HepG2 (cell line): ENCODE results near the gene SLC22A23. TPM values are rescaled to one million over a fixed set of nuclear protein-coding genes. Genes with fewer than 3 reads are reported as not detected.

ENCODE experiments used
- AKAP8 ChIP-seq: sonication (generic); formaldehyde crosslinking; IDR thresholded peaks from 2 replicates; pipeline ENCODE4 v1.5.1; 2020; ENCODE audit warnings: mild to moderate bottlenecking, missing genetic modification reagents
- BCL6 ChIP-seq: IDR thresholded peaks from 2 replicates; pipeline ENCODE4 v1.6.1; 2016; ENCODE audit warnings: missing genetic modification reagents, missing compliant biosample characterization
- CENPT ChIP-seq: sonication (generic); formaldehyde crosslinking; IDR thresholded peaks from 2 replicates; pipeline ENCODE4 v1.8.0; 2022; ENCODE audit warnings: low read depth, mild to moderate bottlenecking, moderate library complexity, missing genetic modification reagents
- CREM ChIP-seq, 2 experiments: sonication (generic) in 1 of 2; formaldehyde crosslinking in 1 of 2; IDR thresholded peaks; 2 replicates each; pipeline versions ENCODE4 v1.4.0 to v1.6.1; 2016 to 2020; ENCODE audit warnings: antibody characterized with exemption in 1 of 2, mild to moderate bottlenecking in 1 of 2, missing genetic modification reagents in 1 of 2
- JUNB ChIP-seq: sonication (generic); formaldehyde crosslinking; IDR thresholded peaks from 2 replicates; pipeline ENCODE4 v1.8.0; 2022; ENCODE audit warnings: missing genetic modification reagents, mild to moderate bottlenecking, borderline replicate concordance
- KDM4B ChIP-seq: sonication (generic); formaldehyde crosslinking; IDR thresholded peaks from 2 replicates; pipeline ENCODE4 v1.4.0; 2020; ENCODE audit warnings: missing genetic modification reagents
- LBX2 ChIP-seq: sonication (generic); formaldehyde crosslinking; IDR thresholded peaks from 2 replicates; pipeline ENCODE4 v1.5.0; 2020; ENCODE audit warnings: missing genetic modification reagents, mild to moderate bottlenecking, borderline replicate concordance
- PLSCR1 ChIP-seq: sonication (generic); formaldehyde crosslinking; IDR thresholded peaks from 2 replicates; pipeline ENCODE4 v1.5.0; 2020; ENCODE audit warnings: missing genetic modification reagents, mild to moderate bottlenecking, borderline replicate concordance
- RNF219 ChIP-seq: sonication (generic); formaldehyde crosslinking; IDR thresholded peaks from 2 replicates; pipeline ENCODE4 v1.5.0; 2020; ENCODE audit warnings: mild to moderate bottlenecking, missing genetic modification reagents
- TEF ChIP-seq: sonication (generic); formaldehyde crosslinking; IDR thresholded peaks from 2 replicates; pipeline ENCODE4 v1.5.0; 2020; ENCODE audit warnings: missing genetic modification reagents
- TFDP2 ChIP-seq: sonication (generic); formaldehyde crosslinking; IDR thresholded peaks from 2 replicates; pipeline ENCODE4 v1.4.0; 2020; ENCODE audit warnings: missing genetic modification reagents
- ZBTB43 ChIP-seq: sonication (generic); formaldehyde crosslinking; conservative IDR thresholded peaks from 2 replicates; pipeline ENCODE4 v1.4.0; 2020; ENCODE audit warnings: missing genetic modification reagents
- ZNF335 ChIP-seq: sonication (generic); formaldehyde crosslinking; IDR thresholded peaks from 2 replicates; pipeline ENCODE4 v1.4.0; 2020; ENCODE audit warnings: missing genetic modification reagents
- ZNF354B ChIP-seq: sonication (generic); formaldehyde crosslinking; IDR thresholded peaks from 2 replicates; pipeline ENCODE4 v1.8.0; 2022; ENCODE audit warnings: mild to moderate bottlenecking, missing genetic modification reagents
- ZNF639 ChIP-seq: conservative IDR thresholded peaks from 2 replicates; pipeline ENCODE4 v1.6.1; 2018; ENCODE audit warnings: missing genetic modification reagents
- ZXDC ChIP-seq: sonication (generic); formaldehyde crosslinking; IDR thresholded peaks from 2 replicates; pipeline ENCODE4 v1.5.0; 2020; ENCODE audit warnings: mild to moderate bottlenecking, missing genetic modification reagents
- polyA plus RNA-seq, 8 experiments: library from polyadenylated mRNA; depleted of rRNA in 3 of 8; stranded (reverse) in 7 of 8; unstranded in 1 of 8; fragments of >200 nt; fragmentation: Illumina TruSeq in 4 of 8; extraction: Trizol in 4 of 8; gene quantifications; 2 replicates each; pipeline versions ENCODE4 v1.2.1 to v1.2.3, GENCODE V29; 2011 to 2016; ENCODE audit warnings: low read depth in 4 of 8, missing spikeins in 1 of 8, mixed read lengths in 1 of 8; ENCODE audit not compliant: insufficient read depth in 1 of 8
- total RNA-seq, 5 experiments: library from RNA; depleted of rRNA; stranded (reverse); fragments of >200 nt; fragmentation: Illumina TruSeq; extraction: Trizol; gene quantifications; 2 replicates each; pipeline ENCODE4 v1.2.3, GENCODE V29; 2016; ENCODE audit warnings: low read depth in 1 of 5

The SLC22A23 gene
- total and polyA plus RNA-seq, 2 of the 13 experiments (the other 11 are each of a cell fraction or from before 2014, with no cell fraction given), result 11.8 to 17.5 TPM

- peak; percentile 52; the same call in 1 of the 2 replicates for TF ChIP-seq RNF219 (CRISPR knock-in tag)
- peak; percentile 65; the same call in 1 of the 2 replicates for TF ChIP-seq KDM4B (CRISPR knock-in tag)
- TF ChIP-seq AKAP8 (CRISPR knock-in tag), result peak; percentile 42; the same call in 1 of the 2 replicates
- peak; percentile 77 for TF ChIP-seq BCL6 (CRISPR knock-in tag)
- TF ChIP-seq ZNF335 (CRISPR knock-in tag), result peak; percentile 95
- TF ChIP-seq TEF (CRISPR knock-in tag), result no peak
- peak; percentile 82; the same call in 1 of the 2 replicates for TF ChIP-seq ZNF354B (CRISPR knock-in tag)
- peak; percentile 69; the same call in 1 of the 2 replicates for TF ChIP-seq ZNF639
- TF ChIP-seq ZBTB43 (CRISPR knock-in tag), result peak; percentile 81
- TF ChIP-seq JUNB, result no peak
- TF ChIP-seq LBX2 (CRISPR knock-in tag), result peak; percentile 70; the same call in 1 of the 2 replicates
- TF ChIP-seq CENPT (CRISPR knock-in tag), result peak; percentile 87; the same call in 1 of the 2 replicates
- TF ChIP-seq CREM (IDR thresholded peaks at IDR 0.05), result no peak
- TF ChIP-seq CREM (CRISPR knock-in tag; IDR thresholded peaks at IDR 0.05), result no peak
- no peak; the same call in 1 of the 2 replicates for TF ChIP-seq ZXDC (CRISPR knock-in tag)
- TF ChIP-seq PLSCR1 (CRISPR knock-in tag), result no peak
- peak; percentile 84 for TF ChIP-seq TFDP2 (CRISPR knock-in tag)
Observed at GRCh38 chr6:3258720-3259490, 197.9 kb downstream of the SLC22A23 start, which contains the start of gene PSMG4 (continued).
